K562 (cell line): Measurements from ENCODE around the gene CCDC187. TPM values are rescaled to one million over a fixed set of nuclear protein-coding genes. Genes with fewer than 3 reads are reported as not detected.

Source experiments
- ATAC-seq: fragments of 200-7000 bp; cut with Tn5 transposase; 3 replicates; pipeline ENCODE4 v1.9.1; 2020; ENCODE audit warnings: moderate library complexity
- BruUV-seq: library from RNA; stranded (reverse); fragments of 400-500 nt; replicated peaks from 2 replicates; lab custom pipeline; 2021; lab: Mats Ljungman, UMichigan
- CTCF ChIA-PET: fragments of 300-600 bp; formaldehyde crosslinking; extraction: SDS; loops from one replicate; lab custom pipeline; 2021; ENCODE audit warnings: low intra/inter-chr PET ratio; lab: Yijun Ruan, JAX
- POLR2A ChIA-PET: fragments of 300-600, 350-650 bp; sonication (Branson Sonifier 250); formaldehyde crosslinking; extraction: SDS; loops from one replicate; lab custom pipeline; 2021; ENCODE audit warnings: antibody characterized with exemption, inconsistent platforms; lab: Yijun Ruan, JAX
- DNase-seq, 4 experiments: peaks; one replicate each; pipeline versions ENCODE4 v3.0.0 to v3.0.0-alpha.2; 2011 to 2018; ENCODE audit warnings: low spot score in 3 of 4, mixed read lengths in 3 of 4; ENCODE audit errors: extremely low read depth in 1 of 4
- FAIRE-seq: peaks from 2 replicates; lab custom pipeline; 2011; peaks lifted over from hg19 to GRCh38; lab: Jason Lieb, UNC
- H2AFZ ChIP-seq: 2 replicates; pipeline ENCODE4 v1.6.0; 2011; ENCODE audit warnings: low read depth, low read length, control low read depth, inconsistent platforms
- H3K27ac ChIP-seq: fragments of 200-600 bp; 3 replicates; pipeline ENCODE4 v1.8.0; 2011; ENCODE audit warnings: low read depth, mild to moderate bottlenecking, control low read depth, inconsistent platforms, low read length, moderate library complexity, mixed read lengths; ENCODE audit errors: extremely low read depth
- H3K27me3 ChIP-seq, 2 experiments: fragments of 300-600 bp in 1 of 2; 2 replicates in 1 of 2; 3 replicates in 1 of 2; pipeline versions ENCODE4 v1.6.0 to v1.8.0; 2011; ENCODE audit warnings: inconsistent platforms in 2 of 2, low read length in 2 of 2, mild to moderate bottlenecking in 1 of 2, mixed read lengths in 1 of 2, moderate library complexity in 1 of 2; ENCODE audit not compliant: control insufficient read depth in 2 of 2, insufficient read depth in 2 of 2
- H3K36me3 ChIP-seq: fragments of 300-600 bp; 3 replicates; pipeline ENCODE4 v1.8.0; 2011; ENCODE audit warnings: mild to moderate bottlenecking, low read length, inconsistent platforms; ENCODE audit not compliant: control insufficient read depth, insufficient read depth
- H3K4me1 ChIP-seq, 2 experiments: fragments of 200-600 bp in 1 of 2; replicated peaks in 1 of 2; 2 replicates in 1 of 2; 3 replicates in 1 of 2; pipeline versions ENCODE4 v1.5.1 to v1.8.0; 2011; ENCODE audit warnings: inconsistent platforms in 2 of 2, low read length in 2 of 2, mild to moderate bottlenecking in 1 of 2, mixed read lengths in 1 of 2, moderate library complexity in 1 of 2; ENCODE audit not compliant: control insufficient read depth in 2 of 2, insufficient read depth in 2 of 2
- H3K4me2 ChIP-seq: 2 replicates; pipeline ENCODE4 v1.6.1; 2011; ENCODE audit warnings: low read length, control low read depth, inconsistent platforms, mixed read lengths; ENCODE audit not compliant: insufficient read depth
- H3K4me3 ChIP-seq: fragments of 200-600 bp; sonication (generic), shearing (Covaris generic); 2 replicates; pipeline ENCODE4 v1.5.1; 2016; ENCODE audit warnings: control low read depth, inconsistent platforms
- H3K79me2 ChIP-seq: fragments of 200-600 bp; 3 replicates; pipeline ENCODE4 v1.8.0; 2011; ENCODE audit warnings: low read length, inconsistent platforms; ENCODE audit not compliant: control insufficient read depth, insufficient read depth
- H3K9ac ChIP-seq, 2 experiments: 2 replicates each; pipeline versions ENCODE4 v1.6.0 to v1.6.1; 2011; ENCODE audit warnings: low read depth in 2 of 2, low read length in 2 of 2, control low read depth in 1 of 2, inconsistent platforms in 1 of 2, mild to moderate bottlenecking in 1 of 2, mixed read lengths in 1 of 2; ENCODE audit not compliant: insufficient read depth in 1 of 2
- H3K9me1 ChIP-seq: one replicate; pipeline ENCODE4 v1.6.0; 2011; ENCODE audit warnings: inconsistent platforms, mild to moderate bottlenecking, low read length, moderate library complexity; ENCODE audit not compliant: control insufficient read depth, insufficient read depth
- H3K9me3 ChIP-seq: replicated peaks from 2 replicates; pipeline ENCODE4 v1.5.1; 2011; ENCODE audit warnings: low read depth, low read length, inconsistent platforms; ENCODE audit not compliant: control insufficient read depth, insufficient read depth
- H4K20me1 ChIP-seq: replicated peaks from 2 replicates; pipeline ENCODE4 v1.6.1; 2011; ENCODE audit warnings: low read length, inconsistent platforms, mixed read lengths; ENCODE audit not compliant: control insufficient read depth, insufficient read depth
- CTBP1 ChIP-seq: fragments of 450-650 bp; IDR thresholded peaks from 2 replicates; pipeline ENCODE4 v1.6.1; 2016; ENCODE audit warnings: borderline replicate concordance
- HDAC6 ChIP-seq: IDR thresholded peaks from 2 replicates; pipeline ENCODE4 v1.6.1; 2012; ENCODE audit warnings: low read depth, mild to moderate bottlenecking, control low read depth, inconsistent platforms, low read length, moderate library complexity
- MBD2 ChIP-seq: sonication (generic); IDR thresholded peaks from 2 replicates; pipeline ENCODE4 v1.6.1; 2016; ENCODE audit warnings: low read depth, borderline replicate concordance
- NR2C2 ChIP-seq, 2 experiments: fragments of 200-800 bp in 1 of 2; sonication (Bioruptor generic) in 1 of 2; sonication (generic) in 1 of 2; formaldehyde crosslinking in 1 of 2; IDR thresholded peaks; 2 replicates each; pipeline versions ENCODE4 v1.6.1 to v1.8.0; 2016 to 2022; ENCODE audit warnings: mild to moderate bottlenecking in 1 of 2, missing compliant biosample characterization in 1 of 2, missing genetic modification characterization in 1 of 2, missing genetic modification reagents in 1 of 2
- PRMT5 ChIP-seq: sonication (generic); formaldehyde crosslinking; IDR thresholded peaks from 2 replicates; pipeline ENCODE4 v1.5.0; 2020; ENCODE audit warnings: missing genetic modification reagents
- PURB ChIP-seq: sonication (generic); formaldehyde crosslinking; IDR thresholded peaks from 2 replicates; pipeline ENCODE4 v1.9.0; 2021; ENCODE audit warnings: low read depth, mild to moderate bottlenecking, missing genetic modification reagents
- RBM17 ChIP-seq: fragments of 200-400 bp; formaldehyde crosslinking; IDR thresholded peaks from 2 replicates; pipeline ENCODE4 v1.6.1; 2017; ENCODE audit warnings: low read depth, mild to moderate bottlenecking, low read length, borderline replicate concordance
- SMAD1 ChIP-seq: fragments of 150-350 bp; IDR thresholded peaks from 2 replicates; pipeline ENCODE4 v1.6.1; 2014; ENCODE audit warnings: low read length, low read depth; ENCODE audit not compliant: partially characterized antibody
- THRAP3 ChIP-seq: fragments of 450-650 bp; IDR thresholded peaks from 2 replicates; pipeline ENCODE4 v1.6.1; 2016; ENCODE audit warnings: mild to moderate bottlenecking, inconsistent platforms, borderline replicate concordance
- TRIM28 ChIP-seq: fragments of 450-650 bp; IDR thresholded peaks from 2 replicates; pipeline ENCODE4 v1.6.1; 2017
- U2AF1 ChIP-seq: fragments of 200-400 bp; formaldehyde crosslinking; optimal IDR thresholded peaks from 2 replicates; pipeline ENCODE3; 2017; ENCODE audit warnings: mild to moderate bottlenecking, low read depth, low read length, moderate library complexity
- ZNF431 ChIP-seq: sonication (generic); formaldehyde crosslinking; IDR thresholded peaks from 2 replicates; pipeline ENCODE4 v1.8.0; 2022; ENCODE audit warnings: mild to moderate bottlenecking, missing genetic modification reagents
- ZNF609 ChIP-seq: sonication (generic); formaldehyde crosslinking; IDR thresholded peaks from 2 replicates; pipeline ENCODE4 v1.8.1; 2023; ENCODE audit warnings: missing genetic modification reagents, mild to moderate bottlenecking, borderline replicate concordance
- ZNF830 ChIP-seq: fragments of 250-450 bp; sonication (Bioruptor Pico); IDR thresholded peaks from 2 replicates; pipeline ENCODE4 v1.5.0; 2021; ENCODE audit warnings: mild to moderate bottlenecking
- WGBS: fragments of 100-300 bp; shearing (Covaris generic); methylation state at CpG from one replicate; pipeline ENCODE4 v1.1.6; 2016; ENCODE audit warnings: low coverage, mixed read lengths; ENCODE audit not compliant: insufficient coverage; ENCODE audit errors: missing lambda C conversion rate; 5-methylcytosine and 5-hydroxymethylcytosine counted together
- in situ Hi-C: fragments of 300-500 bp; cut with MboI; formaldehyde crosslinking; loops from 4 replicates; pipeline ENCODE4 v1.15.0; 2018; ENCODE audit warnings: inconsistent platforms, mixed read lengths
- intact Hi-C: fragments of 100-400 bp; cut with micrococcal nuclease; formaldehyde crosslinking; loops from 2 replicates; pipeline ENCODE4 v1.14.2; 2022
- polyA plus RNA-seq, 8 experiments: library from polyadenylated mRNA; depleted of rRNA in 4 of 8; stranded (reverse) in 5 of 8; unstranded in 3 of 8; fragments of >200 nt; fragmentation: Nextera tagmentation in 2 of 8; fragmentation: Illumina TruSeq in 1 of 8; extraction: Ambion mirVana in 2 of 8; extraction: Trizol in 1 of 8; gene quantifications; 2 replicates each; pipeline versions ENCODE4 v1.2.1 to v1.2.3, GENCODE V29; 2011 to 2014; ENCODE audit warnings: inconsistent platforms in 1 of 8, missing spikeins in 1 of 8
- total RNA-seq, 7 experiments: library from RNA; depleted of rRNA in 6 of 7; stranded (reverse); fragments of >200 nt in 6 of 7; fragmentation: Illumina TruSeq in 2 of 7; extraction: Trizol in 2 of 7; gene quantifications; 2 replicates each; pipeline versions ENCODE4 v1.2.1 to v1.2.3, GENCODE V29; 2011 to 2021; ENCODE audit warnings: low replicate concordance in 1 of 7
- TF ChIP-seq, protein P1 (sequence below): fragments of 450-650 bp; conservative IDR thresholded peaks from 2 replicates; pipeline ENCODE4 v1.6.1; 2016; ENCODE audit warnings: missing genetic modification characterization, low read depth, mild to moderate bottlenecking, missing compliant biosample characterization, moderate library complexity
- TF ChIP-seq, protein P2 (sequence below): fragments of 250-450 bp; sonication (Bioruptor Pico); IDR thresholded peaks from 2 replicates; pipeline ENCODE4 v1.8.0; 2021; ENCODE audit warnings: mild to moderate bottlenecking, moderate library complexity

The CCDC187 gene
- total and polyA plus RNA-seq, 9 of the 15 experiments (the other 6 are each of a cell fraction or from before 2014, with no cell fraction given), result not detected

- Histone ChIP-seq H3K27ac (no peak overlapping the region), H3K27me3 (peaks cover 19 to 55% of the 10 kb centered on the region in 2 experiments; a peak in 4 of 5 replicates), H4K20me1 (peaks cover 11% of the 10 kb centered on the region), H3K4me2 (no peak overlapping the region), H3K9ac (peak overlapping the region in 1 of 2 experiments; percentile 45; a peak in 1 of 4 replicates), H3K9me3 (peaks cover 13% of the 10 kb centered on the region), H3K79me2 (no peaks in the 10 kb centered on the region), H3K4me3 (no peak overlapping the region), H3K4me1 (peaks cover 0 to 52% of the 10 kb centered on the region in 2 experiments; a peak in 2 of 5 replicates), H3K9me1 (no peaks in the 10 kb centered on the region), H2AFZ (no peak overlapping the region), H3K36me3 (no peaks in the 10 kb centered on the region)
- DNase-seq (no peak), FAIRE-seq (no peak), ATAC-seq (no peak)
- intact Hi-C loops (no loop called here), in situ Hi-C loops (no loop called here)
- 22% methylated on average over 19 of the region's 31 CpGs for WGBS
- no TSS peak for BruUV-seq
- POLR2A ChIA-PET, result interaction anchor here (0.7 kb wide), 1 partner anchor 37 kb away, joined by 3 read pairs; the partner anchor contains the start of gene GPSM1
- CTCF ChIA-PET, result no interaction called here
- TF ChIP-seq ZNF830 (CRISPR knock-in tag) (no peak), MBD2 (no peak), TRIM28 (no peak), PRMT5 (CRISPR knock-in tag) (no peak), RBM17 (no peak), PURB (no peak), HDAC6 (no peak), ZNF431 (CRISPR knock-in tag) (no peak), U2AF1 (no peak), THRAP3 (no peak), CTBP1 (no peak), SMAD1 (no peak), NR2C2 (CRISPR knock-in tag; IDR thresholded peaks at IDR 0.05) (no peak), NR2C2 (tag; IDR thresholded peaks at IDR 0.05) (no peak), ZNF609 (no peak)
- TF ChIP-seq, protein P1, sequence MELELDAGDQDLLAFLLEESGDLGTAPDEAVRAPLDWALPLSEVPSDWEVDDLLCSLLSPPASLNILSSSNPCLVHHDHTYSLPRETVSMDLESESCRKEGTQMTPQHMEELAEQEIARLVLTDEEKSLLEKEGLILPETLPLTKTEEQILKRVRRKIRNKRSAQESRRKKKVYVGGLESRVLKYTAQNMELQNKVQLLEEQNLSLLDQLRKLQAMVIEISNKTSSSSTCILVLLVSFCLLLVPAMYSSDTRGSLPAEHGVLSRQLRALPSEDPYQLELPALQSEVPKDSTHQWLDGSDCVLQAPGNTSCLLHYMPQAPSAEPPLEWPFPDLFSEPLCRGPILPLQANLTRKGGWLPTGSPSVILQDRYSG (tag), result no peak
- TF ChIP-seq, protein P2, sequence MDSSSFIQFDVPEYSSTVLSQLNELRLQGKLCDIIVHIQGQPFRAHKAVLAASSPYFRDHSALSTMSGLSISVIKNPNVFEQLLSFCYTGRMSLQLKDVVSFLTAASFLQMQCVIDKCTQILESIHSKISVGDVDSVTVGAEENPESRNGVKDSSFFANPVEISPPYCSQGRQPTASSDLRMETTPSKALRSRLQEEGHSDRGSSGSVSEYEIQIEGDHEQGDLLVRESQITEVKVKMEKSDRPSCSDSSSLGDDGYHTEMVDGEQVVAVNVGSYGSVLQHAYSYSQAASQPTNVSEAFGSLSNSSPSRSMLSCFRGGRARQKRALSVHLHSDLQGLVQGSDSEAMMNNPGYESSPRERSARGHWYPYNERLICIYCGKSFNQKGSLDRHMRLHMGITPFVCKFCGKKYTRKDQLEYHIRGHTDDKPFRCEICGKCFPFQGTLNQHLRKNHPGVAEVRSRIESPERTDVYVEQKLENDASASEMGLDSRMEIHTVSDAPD (CRISPR knock-in tag), result no peak
Observed at GRCh38 chr9:136290508-136291000, 13.3 kb downstream of the CCDC187 start.
